Kasumi-1 (cell line): Measurements from ENCODE around the gene IFI27L2.

Experiments used
- DNase-seq, 2 experiments: peaks; one replicate each; lab custom pipeline; 2025; lab: John Stamatoyannopoulos, UW

Gene IFI27L2

DNA sequence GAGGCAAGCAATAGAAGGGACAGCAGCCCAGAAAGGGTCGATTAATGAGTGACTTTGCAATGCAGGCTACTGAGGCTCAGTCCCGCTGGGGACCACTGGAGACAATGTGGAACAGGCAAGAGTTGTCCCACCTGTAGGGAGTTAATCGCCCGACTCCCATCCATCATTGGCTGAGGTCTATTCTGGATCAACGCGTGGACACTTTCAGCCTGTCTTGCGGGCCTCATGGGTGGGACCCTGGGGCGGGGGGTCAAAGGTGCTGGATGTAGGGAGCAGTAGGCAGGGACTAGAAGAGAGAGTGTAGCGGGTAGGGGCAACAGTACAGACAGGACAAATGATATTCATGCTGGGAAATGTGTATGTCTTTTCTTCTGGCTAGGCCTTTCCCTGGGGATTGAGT is 6.1 kb downstream of the IFI27L2 start:
- no peak for DNase-seq

DNA sequence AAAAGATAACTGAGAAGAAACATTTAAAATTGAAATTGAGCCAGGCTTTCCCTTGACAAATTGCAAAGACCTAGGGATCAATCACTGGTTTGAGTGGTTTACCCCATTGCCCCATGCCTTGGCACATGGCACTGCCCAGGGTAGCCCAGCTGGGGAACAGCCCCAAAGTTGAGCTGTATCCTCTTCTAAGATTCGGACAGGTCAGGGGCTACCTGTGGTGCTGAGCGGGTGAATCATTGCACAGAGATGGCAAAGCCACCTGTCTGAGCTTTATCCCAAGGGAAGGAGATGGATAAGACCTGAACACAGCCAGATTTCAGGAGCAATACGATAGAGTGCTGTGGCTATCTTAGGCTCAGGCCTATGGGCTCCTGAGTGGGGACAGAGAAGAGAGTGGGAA is 7.0 kb downstream of the IFI27L2 start:
- DNase-seq, result no peak

DNA sequence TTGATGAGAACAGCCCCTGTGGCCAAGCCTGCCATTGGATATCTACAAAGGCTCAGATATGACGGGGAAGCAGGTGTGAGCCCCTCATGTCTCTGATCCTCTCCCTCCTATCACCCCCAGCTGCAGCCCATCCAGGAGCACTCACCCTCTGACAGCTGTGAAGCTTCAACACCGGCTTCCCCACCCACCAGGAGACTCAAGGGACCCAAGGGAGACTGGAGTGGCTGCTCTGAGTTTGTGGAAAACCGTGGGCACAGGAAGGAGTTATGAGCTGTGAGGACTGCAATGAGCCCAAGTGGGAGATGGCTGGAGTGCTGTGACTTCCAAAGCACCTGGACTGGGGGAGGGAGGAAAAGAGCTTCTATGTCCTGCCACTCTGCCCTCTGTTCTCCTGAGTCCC is 7.9 kb downstream of the IFI27L2 start:
- no peak for DNase-seq

DNA sequence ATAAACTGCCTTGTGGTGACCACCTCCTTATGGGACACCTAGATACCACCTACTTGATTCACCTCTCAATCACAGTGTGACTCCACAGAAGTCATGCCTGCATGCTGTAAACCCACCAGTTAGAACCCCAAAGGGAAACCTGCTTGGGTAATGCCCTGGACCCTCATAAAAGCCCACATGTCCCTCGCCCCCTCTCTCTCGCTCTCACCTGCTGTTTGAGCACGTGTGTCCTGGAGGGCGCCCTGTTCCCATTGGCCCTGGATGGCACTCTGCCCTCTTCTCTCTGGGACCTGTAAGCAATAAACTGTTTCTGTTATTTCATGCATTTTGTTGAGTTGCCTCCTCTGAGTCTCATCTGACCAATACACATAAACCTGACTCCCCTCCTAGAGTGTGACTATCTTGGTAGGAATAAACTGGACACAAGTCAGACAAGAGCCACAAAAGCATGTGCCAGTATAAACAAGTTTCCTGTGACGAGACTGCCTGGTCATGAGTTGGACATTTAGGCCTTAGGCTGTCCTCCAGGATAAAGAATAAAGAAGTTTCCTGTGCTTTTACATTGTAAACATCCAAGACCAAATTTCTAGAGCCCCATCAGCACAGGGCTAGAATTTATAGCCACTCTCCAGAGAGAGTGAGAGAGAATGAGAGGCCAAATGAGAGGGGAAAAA is 8.6 kb downstream of the IFI27L2 start:
- no peak for DNase-seq

DNA sequence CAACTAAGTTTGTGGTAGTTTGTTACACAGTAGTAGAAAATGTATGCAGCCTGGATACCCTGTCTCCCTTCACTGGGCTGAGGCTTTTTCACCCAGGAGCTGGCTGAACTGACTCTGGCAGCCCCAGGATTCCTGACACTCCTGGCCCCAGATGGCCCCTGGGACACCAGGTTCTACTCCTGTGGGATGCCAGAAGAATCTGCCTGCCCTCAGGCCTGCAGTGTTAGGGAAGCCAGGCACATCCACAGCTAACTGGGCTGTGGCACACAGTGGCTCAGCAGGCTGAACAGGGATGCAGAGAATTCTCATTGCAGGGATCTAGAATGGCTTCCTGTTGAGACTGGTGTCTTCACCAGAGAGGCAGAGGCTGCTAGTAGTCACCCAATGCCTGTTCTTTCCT is 10.3 kb downstream of the IFI27L2 start:
- no peak for DNase-seq

DNA sequence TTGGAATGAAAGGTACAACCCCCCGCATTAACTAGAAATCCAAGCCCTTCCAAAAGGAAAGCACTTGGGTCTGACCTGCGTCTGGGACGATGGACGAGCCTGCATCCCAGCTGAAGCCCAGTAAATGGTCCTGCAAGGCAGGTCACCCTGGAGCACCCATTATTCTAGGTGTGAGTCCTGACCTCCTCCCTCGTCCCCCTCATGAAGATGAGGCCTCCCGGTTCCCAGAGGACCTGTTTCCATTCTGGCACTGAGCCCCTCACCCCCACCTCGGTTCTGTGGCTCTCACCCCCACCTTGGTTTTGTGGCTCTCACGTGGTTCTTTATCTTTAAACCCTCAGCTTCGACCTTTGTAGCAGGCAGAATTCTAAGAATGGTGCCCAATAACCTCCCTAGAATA is 11.5 kb downstream of the IFI27L2 start:
- DNase-seq, result no peak

DNA sequence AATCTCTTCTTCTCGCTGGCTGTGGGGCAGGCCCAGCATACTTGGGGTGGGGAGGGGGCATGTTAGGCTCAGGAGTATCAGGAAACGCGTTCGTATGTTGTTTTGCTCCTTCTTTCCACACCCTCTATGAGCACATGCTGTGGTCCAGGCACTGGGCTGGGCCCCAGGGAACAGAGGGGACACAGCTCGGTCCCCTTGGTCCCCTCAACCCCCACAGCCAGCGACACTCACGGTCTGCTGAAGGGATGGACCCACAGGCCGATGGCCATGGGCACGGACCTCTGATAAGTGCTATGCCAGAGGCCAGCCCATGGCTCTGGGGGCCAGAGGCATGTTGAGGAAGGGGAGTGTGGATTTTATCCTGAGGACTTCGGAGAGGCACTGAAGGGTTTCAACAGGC is 12.7 kb downstream of the IFI27L2 start:
- DNase-seq, result no peak

DNA sequence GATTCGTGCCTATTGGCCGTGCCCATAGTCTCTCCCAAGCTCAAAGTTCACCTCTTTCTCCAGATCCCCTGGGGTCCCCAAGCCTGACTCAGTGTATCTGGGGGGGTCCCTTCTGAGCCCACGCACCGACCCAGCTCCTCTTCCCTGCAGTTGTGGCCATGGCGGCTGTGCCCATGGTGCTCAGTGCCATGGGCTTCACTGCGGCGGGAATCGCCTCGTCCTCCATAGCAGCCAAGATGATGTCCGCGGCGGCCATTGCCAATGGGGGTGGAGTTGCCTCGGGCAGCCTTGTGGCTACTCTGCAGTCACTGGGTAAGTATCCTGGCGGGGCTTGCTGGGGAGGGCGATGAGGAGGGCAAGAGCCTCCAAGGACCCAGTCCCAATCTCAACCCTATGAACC is 13.8 kb downstream of the IFI27L2 start:
- DNase-seq, result no peak

DNA sequence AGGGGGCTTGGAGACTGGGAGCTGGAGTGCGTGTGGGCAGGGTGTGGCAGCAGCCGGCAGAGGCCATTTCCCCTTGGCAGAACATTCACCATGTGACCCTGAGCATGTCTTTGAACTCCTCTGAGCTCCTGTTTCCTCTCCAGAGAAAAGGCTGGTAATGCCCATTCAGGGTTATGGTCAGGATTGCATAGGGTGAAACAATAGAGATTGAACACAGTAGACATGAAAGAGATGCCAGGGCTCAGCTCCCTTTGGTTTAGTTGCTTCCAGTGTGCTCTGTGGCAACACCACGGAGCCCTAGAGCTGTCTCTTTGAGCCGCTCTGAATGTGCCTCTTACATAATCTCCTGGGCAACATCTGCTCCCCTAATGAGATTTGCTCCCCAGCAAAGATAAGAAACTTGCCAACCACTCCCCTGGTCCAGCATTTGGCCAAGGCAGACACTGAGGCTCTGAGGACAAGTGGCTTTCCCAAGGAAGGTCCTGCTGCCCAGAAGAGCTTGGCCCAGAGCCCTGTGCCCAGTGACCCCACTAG is 14.3 kb downstream of the IFI27L2 start:
- DNase-seq, result no peak

DNA sequence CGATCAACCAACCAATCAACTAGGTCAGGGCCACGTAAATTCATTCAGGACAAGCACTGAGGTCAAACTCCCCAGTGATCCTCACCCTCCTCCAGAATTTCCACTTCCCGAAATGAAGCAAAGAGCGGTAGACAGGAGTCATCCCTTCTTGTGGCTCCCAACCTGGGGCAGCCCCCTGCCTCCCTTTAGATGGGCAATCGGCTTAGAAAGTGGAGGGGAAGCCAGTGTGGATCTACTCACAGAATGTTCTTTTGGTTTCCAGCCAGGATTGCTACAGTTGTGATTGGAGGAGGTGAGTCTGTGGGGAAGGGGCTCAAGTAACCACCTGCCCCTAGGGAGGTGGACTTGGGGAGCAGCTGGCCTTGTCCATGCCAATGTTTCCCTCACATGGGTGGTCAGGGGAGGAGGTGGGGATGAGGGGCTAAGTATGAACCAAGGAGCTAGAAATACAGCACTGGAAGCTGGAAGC is 14.8 kb downstream of the IFI27L2 start:
- DNase-seq, result no peak

DNA sequence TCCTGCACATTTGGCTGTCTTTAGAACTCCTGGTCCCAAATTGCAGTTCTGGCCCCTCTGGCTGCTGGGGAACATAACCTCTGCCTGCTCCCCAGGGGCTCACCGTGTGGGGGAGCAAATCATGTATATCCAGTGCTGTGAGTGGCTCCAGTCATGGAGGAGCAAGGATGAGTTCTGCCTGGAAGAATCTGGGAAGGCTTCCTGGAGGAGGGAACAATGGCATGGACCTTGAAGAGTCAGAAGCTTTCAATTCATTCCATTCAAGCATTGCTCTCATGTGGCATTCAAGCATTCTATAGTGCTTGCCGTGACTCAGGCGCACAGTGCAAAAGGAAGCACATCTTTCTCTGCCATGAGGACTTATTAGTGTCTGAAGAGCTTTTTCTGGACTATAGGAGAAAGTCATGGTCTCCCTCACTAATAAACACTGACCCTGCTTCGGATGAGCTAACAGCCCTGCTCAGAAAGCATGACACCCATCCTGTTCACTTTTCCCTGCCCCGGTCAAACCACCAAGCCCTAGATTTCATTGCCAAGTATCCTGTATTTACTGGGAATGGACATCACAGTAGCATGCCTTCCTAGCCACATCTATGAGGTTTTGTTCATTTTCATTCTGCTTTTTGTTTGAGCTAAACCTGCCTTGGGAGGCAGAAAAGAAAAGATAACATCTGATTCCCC is 15.4 kb downstream of the IFI27L2 start:
- DNase-seq, result no peak

DNA sequence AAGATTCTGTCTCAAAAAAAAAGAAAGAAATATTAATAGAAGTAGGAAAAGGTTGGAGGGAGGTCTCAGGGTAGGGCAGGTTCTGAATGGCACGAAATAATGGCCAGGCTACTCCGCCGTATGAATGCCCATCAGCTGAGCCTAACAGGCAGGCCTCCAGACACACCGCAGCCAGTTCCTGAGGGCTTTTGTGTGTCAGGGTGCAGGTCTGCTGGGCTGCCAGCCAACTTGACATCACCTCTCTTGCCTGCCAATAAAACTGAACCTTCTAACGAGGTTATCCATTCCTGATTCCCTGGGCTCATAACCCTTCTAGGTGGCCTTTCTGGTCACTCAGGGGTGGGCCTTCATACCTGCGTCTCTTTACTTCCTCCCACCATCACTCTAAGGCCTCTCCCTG is 15.9 kb downstream of the IFI27L2 start:
- no peak for DNase-seq

DNA sequence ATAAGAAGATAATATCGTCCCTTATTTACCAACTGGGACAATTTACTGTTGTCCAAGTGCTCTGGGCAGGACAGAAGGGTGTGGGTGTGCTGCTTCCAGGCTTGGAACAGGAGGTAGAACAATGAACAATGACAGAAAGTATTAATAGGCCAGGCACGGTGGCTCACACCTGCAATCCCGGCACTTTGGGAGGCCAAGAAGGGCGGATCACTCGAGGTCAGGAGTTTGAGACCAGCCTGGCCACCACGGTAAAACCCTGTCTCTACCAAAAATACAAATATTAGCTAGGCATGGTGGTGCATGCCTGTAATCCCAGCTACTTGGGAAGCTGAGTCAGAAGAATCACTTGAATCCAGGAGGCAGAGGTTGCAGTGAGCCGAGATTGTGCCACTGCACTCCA is 16.3 kb downstream of the IFI27L2 start:
- DNase-seq, result no peak

DNA sequence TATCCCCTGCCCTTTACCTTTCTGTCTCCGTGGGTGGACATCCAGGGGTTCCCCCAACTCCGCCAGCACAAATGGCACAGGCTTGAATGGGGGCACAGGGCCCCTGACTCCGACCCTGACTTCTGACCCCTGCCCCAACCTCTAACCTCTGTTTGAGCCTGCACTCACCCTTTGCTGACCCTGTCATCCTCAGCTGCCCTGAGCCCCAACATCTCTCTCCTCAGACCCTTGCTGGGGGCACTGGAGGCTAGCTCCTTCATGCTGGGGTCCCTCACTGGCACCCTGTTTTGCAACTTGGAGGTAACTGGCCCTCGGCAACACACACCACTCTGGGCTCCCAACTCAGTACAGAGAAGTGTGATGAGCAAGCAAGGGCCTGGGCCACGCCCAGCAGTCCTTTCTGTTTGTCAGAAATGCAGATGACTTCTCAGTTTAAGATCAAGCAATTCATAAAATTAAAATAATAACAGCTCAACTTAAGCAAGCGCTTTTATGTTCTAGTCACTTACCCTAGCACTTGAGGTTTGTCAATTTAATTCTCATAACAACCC is 16.8 kb downstream of the IFI27L2 start:
- DNase-seq, result no peak

DNA sequence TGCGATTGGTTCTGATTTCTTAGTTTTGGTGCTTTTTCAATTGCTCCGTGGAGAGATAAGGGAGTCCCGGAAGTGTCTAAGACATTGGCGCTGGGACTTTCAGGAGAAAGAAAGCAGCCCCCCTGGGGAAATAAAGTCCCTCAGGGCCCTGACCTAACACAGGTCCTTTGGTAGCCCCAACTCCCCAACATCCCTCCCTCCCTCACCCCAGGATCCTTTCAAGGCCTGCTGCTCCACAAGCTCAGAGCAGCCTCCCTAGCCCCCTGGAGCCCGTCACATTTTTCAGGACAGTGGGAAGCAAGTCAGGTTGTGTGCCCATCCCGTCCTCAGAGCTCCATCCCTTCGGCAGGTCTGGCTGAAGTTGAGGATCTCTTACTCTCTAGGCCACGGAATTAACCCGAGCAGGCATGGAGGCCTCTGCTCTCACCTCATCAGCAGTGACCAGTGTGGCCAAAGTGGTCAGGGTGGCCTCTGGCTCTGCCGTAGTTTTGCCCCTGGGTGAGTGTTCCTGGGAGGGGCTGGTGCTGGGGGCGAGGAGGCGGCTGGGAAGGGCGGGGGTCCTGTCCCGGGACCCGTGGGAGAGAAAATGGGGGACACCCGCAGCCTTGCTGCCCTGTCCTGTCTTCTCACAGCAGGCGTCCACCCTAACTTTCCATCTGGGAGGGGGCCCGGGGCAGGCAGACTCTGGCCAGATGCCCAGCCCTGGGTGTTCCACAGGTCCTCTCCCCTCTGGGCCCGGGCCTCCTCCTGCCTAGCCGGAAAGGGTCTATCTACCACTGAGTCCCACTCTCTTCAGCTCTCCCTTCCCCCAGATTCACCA is 17.9 kb downstream of the IFI27L2 start:
- no peak for DNase-seq

DNA sequence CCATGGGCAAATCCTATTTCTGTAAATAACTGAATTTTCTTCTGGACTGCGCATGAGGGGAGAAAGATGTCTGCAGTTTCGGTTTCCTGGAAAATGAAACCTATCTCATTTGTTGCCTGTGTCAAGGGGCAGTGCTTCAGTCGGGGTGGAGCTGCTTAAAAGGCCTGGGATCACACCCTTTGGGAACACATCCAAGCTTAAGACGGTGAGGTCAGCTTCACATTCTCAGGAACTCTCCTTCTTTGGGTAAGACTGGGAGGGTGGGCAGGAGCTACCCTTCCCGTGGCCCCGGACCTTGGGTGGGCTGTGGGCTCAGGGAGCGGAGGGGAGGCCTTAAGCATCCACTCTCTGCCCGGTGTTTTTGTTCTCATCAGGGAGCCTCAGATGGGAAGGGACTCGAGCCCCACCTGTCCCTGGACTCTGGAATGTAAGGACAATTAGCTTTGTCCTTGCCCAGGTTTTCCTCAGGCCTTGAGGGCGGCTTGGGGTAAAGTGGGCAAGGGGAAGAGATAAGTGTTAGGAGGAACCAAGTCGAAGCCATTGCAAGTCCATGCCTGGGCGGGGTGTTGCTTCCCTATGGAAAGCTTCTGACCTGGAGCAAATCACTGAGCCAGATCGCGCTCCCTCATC is 18.7 kb downstream of the IFI27L2 start, which contains the start of gene IFI27:
IFI27 (plus strand) TSS at position 185 of the 630 bp plus-strand sequence.
- DNase-seq, result no peak

DNA sequence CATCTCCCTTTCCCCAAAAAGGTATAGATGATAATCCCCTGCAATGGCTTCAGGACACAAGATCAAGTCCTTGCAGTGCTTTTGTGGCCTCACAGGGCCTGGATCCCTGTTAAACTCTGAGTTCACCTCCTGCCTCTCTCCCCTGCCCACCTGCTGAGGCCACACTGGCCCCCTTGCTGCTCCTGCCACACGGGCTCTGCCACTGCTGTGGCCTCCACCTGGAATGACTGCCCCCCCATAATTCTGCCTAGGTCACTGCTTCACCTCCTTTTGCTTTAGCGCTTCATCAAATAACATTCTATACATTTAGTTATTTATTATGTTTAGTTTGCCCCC is 19.5 kb downstream of the IFI27L2 start:
- no peak for DNase-seq

DNA sequence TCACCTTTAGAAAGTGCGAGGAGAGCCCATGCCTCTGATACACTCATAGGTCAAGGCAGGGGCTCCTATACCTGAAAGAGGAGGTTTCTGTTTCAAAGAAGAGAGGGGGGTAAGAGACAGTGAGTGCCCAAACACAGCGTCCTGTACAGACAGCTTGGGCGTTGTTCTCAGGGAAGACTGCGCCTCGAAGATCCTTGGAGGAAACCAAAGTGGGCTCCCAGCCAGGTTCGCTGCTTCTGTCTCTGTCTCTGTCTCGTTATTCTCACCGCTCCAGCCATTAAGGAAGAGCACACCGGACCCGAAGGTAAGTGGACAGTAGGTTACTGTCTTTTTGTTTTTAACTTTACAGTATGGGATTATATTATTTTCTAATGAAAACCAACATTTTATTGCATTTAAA is 24.7 kb downstream of the IFI27L2 start:
- DNase-seq, result no peak

DNA sequence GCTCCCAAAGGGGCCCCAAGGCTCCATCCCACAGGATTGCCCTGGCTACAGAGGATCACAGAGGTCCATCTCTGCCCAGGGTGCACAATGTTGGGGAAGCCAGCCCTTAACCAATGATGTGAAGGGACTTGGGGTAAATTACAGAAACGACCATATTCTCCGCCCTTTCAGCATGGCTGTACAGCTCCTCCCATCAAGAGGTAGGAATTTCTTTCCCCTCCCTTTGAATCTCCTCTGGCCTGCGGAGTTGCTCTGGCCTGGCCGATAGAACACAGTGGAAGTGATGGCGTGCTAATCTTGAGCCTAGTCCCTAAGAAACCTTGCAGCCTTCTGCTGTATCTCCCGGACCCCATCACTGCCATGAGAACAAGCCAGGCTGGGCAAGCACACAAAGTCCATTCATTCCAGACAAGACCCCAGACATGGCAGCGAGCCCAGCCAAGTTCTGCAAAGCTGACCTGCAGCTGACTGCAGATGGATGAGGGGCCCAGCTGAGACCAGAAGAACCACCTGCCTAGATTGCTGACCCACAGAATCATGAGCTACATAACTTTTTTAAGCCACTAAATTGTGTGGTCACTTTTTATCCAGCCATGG is 25.8 kb downstream of the IFI27L2 start:
- DNase-seq, result no peak

DNA sequence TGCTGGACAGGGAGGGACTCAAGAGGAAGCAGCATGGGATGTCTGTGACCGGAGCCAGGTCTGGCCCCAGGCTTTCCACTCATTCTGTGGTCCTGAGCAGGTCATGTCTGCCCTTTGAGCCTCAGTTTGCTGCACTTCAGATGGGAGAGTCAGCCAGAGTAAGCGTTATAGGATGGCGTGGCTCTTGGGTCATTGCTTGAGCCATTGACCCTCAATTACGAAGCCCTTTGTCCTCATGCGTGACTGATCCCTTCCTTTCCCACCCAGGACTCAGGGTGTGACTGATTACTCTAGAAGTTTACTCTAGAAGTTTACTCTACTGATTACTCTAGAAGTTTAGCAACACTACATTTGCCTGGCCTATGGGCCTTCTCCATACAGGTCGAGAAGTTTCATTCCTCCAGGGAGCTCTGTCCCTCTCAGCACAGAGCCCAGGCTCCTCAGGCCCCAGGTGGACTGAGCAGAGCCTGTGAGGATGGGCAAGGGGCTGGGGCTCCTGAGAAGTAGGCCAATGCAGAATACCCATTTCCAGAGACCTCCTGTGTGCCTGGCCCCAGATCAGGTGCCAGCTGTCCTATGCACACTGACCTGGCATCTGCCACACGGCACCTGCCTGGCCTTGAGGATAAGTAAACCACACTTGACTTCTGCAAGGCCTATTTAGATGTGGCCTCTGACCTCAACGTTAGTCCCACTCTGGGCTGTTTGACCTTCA is 26.5 kb downstream of the IFI27L2 start:
- DNase-seq, result no peak

DNA sequence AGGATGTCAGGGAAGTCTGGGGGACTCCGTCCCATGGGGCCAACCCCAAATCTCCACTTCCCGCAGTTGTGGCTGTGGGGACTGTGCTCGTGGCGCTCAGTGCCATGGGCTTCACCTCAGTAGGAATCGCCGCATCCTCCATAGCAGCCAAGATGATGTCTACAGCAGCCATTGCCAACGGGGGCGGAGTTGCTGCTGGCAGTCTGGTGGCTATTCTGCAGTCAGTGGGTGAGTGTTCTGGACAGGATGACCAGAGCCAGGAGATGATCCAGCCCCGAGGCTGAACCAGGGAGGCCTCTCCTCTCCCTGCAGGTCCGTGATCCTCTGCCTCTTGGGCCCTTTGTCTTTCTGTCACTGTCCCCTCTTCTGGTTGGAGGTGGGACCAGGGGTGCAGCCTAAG is 27.7 kb downstream of the IFI27L2 start:
- no peak for DNase-seq
